ENCODE results near the gene ORMDL3.

GRCh38 chr17:39926588-39927100 is 757 bp downstream of the ORMDL3 start:
- TF ChIP-seq SRF (IDR thresholded peaks at IDR 0.05; ENCODE audit: low read depth in 2 of 2, low read length in 2 of 2) (no peak), CTCF (IDR thresholded peaks at IDR 0.05 in 2 of 3, conservative IDR thresholded peaks at IDR 0.05 in 1 of 3; ENCODE audit: control insufficient read depth in 2 of 3, extremely low read depth in 1 of 3, insufficient read depth in 1 of 3, low read depth in 3 of 3, low read length in 3 of 3) (no peak), BRCA1 (IDR thresholded peaks at IDR 0.05; ENCODE audit: low read depth, low read length) (no peak)

Data from GM12878 (cell line).